Measurements from ENCODE around the gene PPP1R9B. TPM values are rescaled to one million over a fixed set of nuclear protein-coding genes. Genes with fewer than 3 reads are reported as not detected.
A peak's percentile ranks its signal among the peaks of the same experiment; 100 is the strongest.

PPP1R9B gene
- total RNA-seq, 1 experiment from 2014 or later, result 34.8 TPM

- POLR2A ChIA-PET, result interaction anchor here (0.7 to 1.5 kb wide), 3 partner anchors 16 to 273 kb away, joined by 4 to 5 read pairs (median 4); no protein-coding TSS in a partner anchor
- CTCF ChIA-PET, result interaction anchor here (0.6 to 3.1 kb wide), 20 partner anchors 11 to 1319 kb away, joined by 3 to 16 read pairs (median 4); partner anchors contain the start of genes PDK2 and SAMD14
- no TSS peak for BruUV-seq (replicated peaks)
- Mint-ChIP-seq H3K36me3 (ENCODE audit: insufficient read depth, unreplicated experiment) (peaks cover 74% of the 10 kb centered on the region), H3K9me3 (ENCODE audit: unreplicated experiment) (no peaks in the 10 kb centered on the region), H3K4me3 (ENCODE audit: unreplicated experiment) (no peak overlapping the region), H3K27ac (ENCODE audit: low read depth, unreplicated experiment) (no peak overlapping the region), H3K4me1 (ENCODE audit: insufficient read depth, unreplicated experiment) (peaks cover 13% of the 10 kb centered on the region), H3K27me3 (ENCODE audit: insufficient read depth, unreplicated experiment) (no peaks in the 10 kb centered on the region)
- TF ChIP-seq, protein P1, sequence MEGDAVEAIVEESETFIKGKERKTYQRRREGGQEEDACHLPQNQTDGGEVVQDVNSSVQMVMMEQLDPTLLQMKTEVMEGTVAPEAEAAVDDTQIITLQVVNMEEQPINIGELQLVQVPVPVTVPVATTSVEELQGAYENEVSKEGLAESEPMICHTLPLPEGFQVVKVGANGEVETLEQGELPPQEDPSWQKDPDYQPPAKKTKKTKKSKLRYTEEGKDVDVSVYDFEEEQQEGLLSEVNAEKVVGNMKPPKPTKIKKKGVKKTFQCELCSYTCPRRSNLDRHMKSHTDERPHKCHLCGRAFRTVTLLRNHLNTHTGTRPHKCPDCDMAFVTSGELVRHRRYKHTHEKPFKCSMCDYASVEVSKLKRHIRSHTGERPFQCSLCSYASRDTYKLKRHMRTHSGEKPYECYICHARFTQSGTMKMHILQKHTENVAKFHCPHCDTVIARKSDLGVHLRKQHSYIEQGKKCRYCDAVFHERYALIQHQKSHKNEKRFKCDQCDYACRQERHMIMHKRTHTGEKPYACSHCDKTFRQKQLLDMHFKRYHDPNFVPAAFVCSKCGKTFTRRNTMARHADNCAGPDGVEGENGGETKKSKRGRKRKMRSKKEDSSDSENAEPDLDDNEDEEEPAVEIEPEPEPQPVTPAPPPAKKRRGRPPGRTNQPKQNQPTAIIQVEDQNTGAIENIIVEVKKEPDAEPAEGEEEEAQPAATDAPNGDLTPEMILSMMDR (IDR thresholded peaks at IDR 0.05; ENCODE audit: unreplicated experiment), result peak; percentile 91
- intact Hi-C loops (cut with micrococcal nuclease), result loop anchor here (1.0 kb wide), 1 partner anchor 21 kb away; no protein-coding TSS in a partner anchor
- peak; percentile 73 for DNase-seq (ENCODE audit: unreplicated experiment)
Measured at GRCh38 chr17:50139950-50140885, 10.3 kb downstream of the PPP1R9B start.

DNA sequence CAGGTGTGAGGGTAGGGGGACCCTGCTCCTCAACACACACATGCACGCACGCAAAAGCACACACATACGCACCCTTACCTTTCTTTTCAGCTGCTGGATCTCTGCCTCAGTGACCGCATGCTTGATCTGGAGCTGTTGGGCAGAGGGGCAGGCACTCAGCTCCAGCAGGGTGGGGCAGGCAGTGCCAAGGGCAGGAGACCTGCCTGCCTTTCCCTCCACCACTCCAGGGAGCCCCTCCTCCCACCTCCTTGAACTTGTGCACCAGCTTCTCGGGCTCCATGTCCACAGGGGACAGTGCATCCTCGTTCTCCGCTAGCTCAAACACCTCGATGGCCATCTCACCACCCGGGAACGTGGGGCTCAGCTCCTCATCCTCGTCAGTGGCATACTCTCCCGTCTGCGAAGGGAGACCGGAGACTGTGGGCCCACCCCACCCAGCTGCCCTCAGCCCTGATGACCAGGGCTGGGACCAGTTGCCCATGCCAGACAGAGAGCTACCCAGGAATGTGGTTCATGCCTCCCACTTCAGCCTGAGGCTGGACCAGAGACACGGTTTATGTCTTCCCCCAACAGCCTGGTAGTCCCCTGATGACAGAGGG, 11.2 kb downstream of the PPP1R9B start:
- no peaks in the 10 kb centered on the region for H3K9me3 Mint-ChIP-seq (ENCODE audit: unreplicated experiment)
- no peak overlapping the region for H3K27ac Mint-ChIP-seq (ENCODE audit: low read depth, unreplicated experiment)
- no TSS peak for BruUV-seq (replicated peaks)
- TF ChIP-seq, protein P1 (IDR thresholded peaks at IDR 0.05; ENCODE audit: unreplicated experiment), result no peak
- H3K27me3 Mint-ChIP-seq (ENCODE audit: insufficient read depth, unreplicated experiment), result no peaks in the 10 kb centered on the region
- H3K4me3 Mint-ChIP-seq (ENCODE audit: unreplicated experiment), result no peak overlapping the region
- DNase-seq (ENCODE audit: unreplicated experiment), result no peak
- intact Hi-C loops (cut with micrococcal nuclease), result no loop called here
- POLR2A ChIA-PET, result interaction anchor here (0.7 to 1.5 kb wide), 3 partner anchors 13 to 272 kb away, joined by 4 to 5 read pairs (median 4); no protein-coding TSS in a partner anchor
- H3K4me1 Mint-ChIP-seq (ENCODE audit: insufficient read depth, unreplicated experiment), result peaks cover 3% of the 10 kb centered on the region
- CTCF ChIA-PET, result interaction anchor here (0.6 to 2.7 kb wide), 25 partner anchors 8 to 1318 kb away, joined by 3 to 16 read pairs (median 5); partner anchors contain the start of gene PDK2
- peaks cover 75% of the 10 kb centered on the region for H3K36me3 Mint-ChIP-seq (ENCODE audit: insufficient read depth, unreplicated experiment)

DNA sequence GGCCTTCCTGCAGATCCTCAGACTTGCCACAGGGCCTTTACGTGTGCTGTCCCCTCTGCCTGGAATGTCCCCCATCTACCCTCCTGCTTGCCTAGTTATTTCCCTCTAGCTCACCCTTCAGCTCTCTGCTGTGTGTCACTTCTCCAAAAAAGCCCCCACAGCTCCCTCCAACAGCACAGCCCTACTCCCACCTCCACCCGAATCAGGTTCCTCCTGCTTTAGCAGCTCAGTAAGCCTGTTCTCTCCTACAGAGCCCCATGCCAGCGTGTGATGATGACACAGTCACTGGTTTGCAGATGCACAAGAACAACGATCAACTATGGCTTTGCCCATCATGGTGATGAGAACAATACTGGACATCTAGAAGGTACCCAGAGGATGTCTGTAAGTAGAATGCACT, 13.4 kb downstream of the PPP1R9B start:
- intact Hi-C loops (cut with micrococcal nuclease), result no loop called here
- Mint-ChIP-seq H3K4me3 (ENCODE audit: unreplicated experiment) (no peak overlapping the region), H3K36me3 (ENCODE audit: insufficient read depth, unreplicated experiment) (peaks cover 70% of the 10 kb centered on the region), H3K4me1 (ENCODE audit: insufficient read depth, unreplicated experiment) (no peaks in the 10 kb centered on the region), H3K27me3 (ENCODE audit: insufficient read depth, unreplicated experiment) (no peaks in the 10 kb centered on the region), H3K27ac (ENCODE audit: low read depth, unreplicated experiment) (peak overlapping the region; percentile 65), H3K9me3 (ENCODE audit: unreplicated experiment) (no peaks in the 10 kb centered on the region)
- DNase-seq (ENCODE audit: unreplicated experiment), result no peak
- TF ChIP-seq, protein P1 (IDR thresholded peaks at IDR 0.05; ENCODE audit: unreplicated experiment), result no peak
- BruUV-seq (replicated peaks), result no TSS peak
- CTCF ChIA-PET, result interaction anchor here (0.5 to 1.6 kb wide), 5 partner anchors 20 to 57 kb away, joined by 3 to 9 read pairs (median 6); no protein-coding TSS in a partner anchor
- POLR2A ChIA-PET, result interaction anchor here (0.7 to 0.9 kb wide), 2 partner anchors 14 to 21 kb away, joined by 3 read pairs; no protein-coding TSS in a partner anchor
